HepG2 (cell line): ENCODE measurements around the gene LZTR1. TPM values are rescaled to one million over a fixed set of nuclear protein-coding genes. Genes with fewer than 3 reads are reported as not detected.

Experiments used
- ATAC-seq: fragments of 200-7000 bp; cut with Tn5 transposase; 3 replicates; pipeline ENCODE4 v1.9.1; 2020; ENCODE audit warnings: mild to moderate bottlenecking, moderate library complexity
- BruUV-seq: library from RNA; stranded (reverse); fragments of 400-500 nt; replicated peaks from 2 replicates; lab custom pipeline; 2021; lab: Mats Ljungman, UMichigan
- CTCF ChIA-PET: fragments of 300-600 bp; formaldehyde crosslinking; extraction: SDS; loops from one replicate; lab custom pipeline; 2021; ENCODE audit warnings: low total read pairs, inconsistent platforms, low intra/inter-chr PET ratio; lab: Yijun Ruan, JAX
- POLR2A ChIA-PET: fragments of 350-600 bp; sonication (Branson Sonifier 250); formaldehyde crosslinking; loops from one replicate; lab custom pipeline; 2020; ENCODE audit warnings: antibody characterized with exemption, inconsistent platforms; lab: Yijun Ruan, JAX
- DNase-seq: peaks from one replicate; pipeline ENCODE4 v3.0.0-alpha.2; 2015; ENCODE audit warnings: low spot score
- FAIRE-seq: peaks from 3 replicates; lab custom pipeline; 2011; peaks lifted over from hg19 to GRCh38; lab: Jason Lieb, UNC
- H2AFZ ChIP-seq: one replicate; pipeline ENCODE4 v1.6.1; 2011; ENCODE audit warnings: low read length, inconsistent platforms
- H3K27ac ChIP-seq: fragments of 300-600 bp; 3 replicates; pipeline ENCODE4 v1.8.0; 2011; ENCODE audit warnings: mixed run types, mild to moderate bottlenecking, mixed read lengths, low read length, inconsistent platforms; ENCODE audit not compliant: insufficient read depth; ENCODE audit errors: extremely low read length
- H3K27me3 ChIP-seq, 2 experiments: fragments of 200-600 bp in 1 of 2; 2 replicates in 1 of 2; 3 replicates in 1 of 2; pipeline versions ENCODE4 v1.6.0 to v1.8.0; 2011; ENCODE audit warnings: low read length in 2 of 2, mild to moderate bottlenecking in 2 of 2, moderate library complexity in 2 of 2, inconsistent platforms in 1 of 2; ENCODE audit not compliant: insufficient read depth in 2 of 2, control insufficient read depth in 1 of 2
- H3K36me3 ChIP-seq, 2 experiments: fragments of 200-600 bp in 1 of 2; replicated peaks in 1 of 2; 2 replicates in 1 of 2; 3 replicates in 1 of 2; pipeline versions ENCODE4 v1.5.1 to v1.8.0; 2011; ENCODE audit warnings: low read length in 2 of 2, inconsistent platforms in 1 of 2; ENCODE audit not compliant: insufficient read depth in 2 of 2, control insufficient read depth in 1 of 2
- H3K4me1 ChIP-seq: 2 replicates; pipeline ENCODE4 v1.5.1; 2012; ENCODE audit warnings: low read length, inconsistent platforms; ENCODE audit not compliant: insufficient read depth
- H3K4me2 ChIP-seq: 2 replicates; pipeline ENCODE4 v1.6.0; 2011; ENCODE audit warnings: low read depth, low read length, inconsistent platforms
- H3K4me3 ChIP-seq, 3 experiments: fragments of 200-600 bp in 1 of 3; sonication (generic), shearing (Covaris generic) in 1 of 3; replicated peaks in 1 of 3; 2 replicates each; pipeline ENCODE4 v1.5.1; 2011 to 2016; ENCODE audit warnings: low read length in 3 of 3, inconsistent platforms in 2 of 3, low read depth in 2 of 3, mild to moderate bottlenecking in 2 of 3, control low read depth in 1 of 3, mixed read lengths in 1 of 3; ENCODE audit not compliant: insufficient read depth in 1 of 3
- H3K79me2 ChIP-seq: one replicate; pipeline ENCODE4 v1.6.1; 2011; ENCODE audit warnings: low read length, inconsistent platforms; ENCODE audit not compliant: insufficient read depth
- H3K9ac ChIP-seq: 2 replicates; pipeline ENCODE4 v1.6.0; 2011; ENCODE audit warnings: mild to moderate bottlenecking, low read depth, low read length, inconsistent platforms; ENCODE audit not compliant: insufficient read depth
- H3K9me3 ChIP-seq: 2 replicates; pipeline ENCODE4 v1.5.1; 2012; ENCODE audit warnings: mild to moderate bottlenecking, low read length
- H4K20me1 ChIP-seq: 2 replicates; pipeline ENCODE4 v1.6.0; 2011; ENCODE audit warnings: inconsistent platforms, mild to moderate bottlenecking, low read length, moderate library complexity; ENCODE audit not compliant: insufficient read depth
- CC2D1A ChIP-seq: sonication (generic); formaldehyde crosslinking; IDR thresholded peaks from 2 replicates; pipeline ENCODE4 v1.8.1; 2023; ENCODE audit warnings: mild to moderate bottlenecking, missing genetic modification reagents
- FOXJ3 ChIP-seq: sonication (generic); formaldehyde crosslinking; IDR thresholded peaks from 2 replicates; pipeline ENCODE4 v1.4.0; 2020; ENCODE audit warnings: missing genetic modification reagents, mild to moderate bottlenecking, borderline replicate concordance
- PAWR ChIP-seq: sonication (generic); formaldehyde crosslinking; IDR thresholded peaks from 2 replicates; pipeline ENCODE4 v1.4.0; 2020; ENCODE audit warnings: missing genetic modification reagents, mild to moderate bottlenecking, borderline replicate concordance
- ZFP36 ChIP-seq: fragments of 150-350 bp; IDR thresholded peaks from 2 replicates; pipeline ENCODE4 v1.6.1; 2018; ENCODE audit warnings: borderline replicate concordance, low read length, low read depth; ENCODE audit not compliant: partially characterized antibody
- ZFYVE20 ChIP-seq: sonication (generic); formaldehyde crosslinking; IDR thresholded peaks from 2 replicates; pipeline ENCODE4 v1.8.0; 2023; ENCODE audit warnings: low read depth, mild to moderate bottlenecking, moderate library complexity, missing genetic modification reagents, borderline replicate concordance
- ZNF766 ChIP-seq: sonication (generic); formaldehyde crosslinking; IDR thresholded peaks from 2 replicates; pipeline ENCODE4 v1.5.0; 2020; ENCODE audit warnings: missing genetic modification reagents, borderline replicate concordance
- ZUFSP ChIP-seq: sonication (generic); formaldehyde crosslinking; IDR thresholded peaks from 2 replicates; pipeline ENCODE4 v1.9.0; 2021; ENCODE audit warnings: missing genetic modification reagents, mild to moderate bottlenecking, borderline replicate concordance
- WGBS: methylation state at CpG from one replicate; pipeline ENCODE4 v1.1.6; 2017; ENCODE audit warnings: low lambda C conversion rate; 5-methylcytosine and 5-hydroxymethylcytosine counted together
- in situ Hi-C: cut with HindIII; loops from 2 replicates; pipeline ENCODE4 v1.10.0; 2017; ENCODE audit warnings: low pct_unique_long_range_greater_than_20kb; ENCODE audit not compliant: extremely low pct_ligation_motif_present
- intact Hi-C: fragments of 100-400 bp; cut with micrococcal nuclease; formaldehyde crosslinking; loops from one replicate; pipeline ENCODE4 v1.10.0; 2022; ENCODE audit not compliant: unreplicated experiment
- polyA plus RNA-seq, 8 experiments: library from polyadenylated mRNA; depleted of rRNA in 3 of 8; stranded (reverse) in 7 of 8; unstranded in 1 of 8; fragments of >200 nt; fragmentation: Illumina TruSeq in 4 of 8; extraction: Trizol in 4 of 8; gene quantifications; 2 replicates each; pipeline versions ENCODE4 v1.2.1 to v1.2.3, GENCODE V29; 2011 to 2016; ENCODE audit warnings: low read depth in 4 of 8, missing spikeins in 1 of 8, mixed read lengths in 1 of 8; ENCODE audit not compliant: insufficient read depth in 1 of 8
- total RNA-seq, 5 experiments: library from RNA; depleted of rRNA; stranded (reverse); fragments of >200 nt; fragmentation: Illumina TruSeq; extraction: Trizol; gene quantifications; 2 replicates each; pipeline ENCODE4 v1.2.3, GENCODE V29; 2016; ENCODE audit warnings: low read depth in 1 of 5
- TF ChIP-seq, protein P1 (sequence below): sonication (generic); formaldehyde crosslinking; IDR thresholded peaks from 2 replicates; pipeline ENCODE4 v1.8.1; 2022; ENCODE audit warnings: low read depth, mild to moderate bottlenecking, missing genetic modification reagents
- TF ChIP-seq, protein P2 (sequence below): sonication (generic); formaldehyde crosslinking; IDR thresholded peaks from 2 replicates; pipeline ENCODE4 v1.4.0; 2020; ENCODE audit warnings: mild to moderate bottlenecking, missing genetic modification reagents
- TF ChIP-seq, protein P3 (sequence below): sonication (generic); formaldehyde crosslinking; IDR thresholded peaks from 2 replicates; pipeline ENCODE4 v1.5.0; 2020; ENCODE audit warnings: missing genetic modification reagents

The LZTR1 gene
- total and polyA plus RNA-seq, 2 of the 13 experiments (the other 11 are each of a cell fraction or from before 2014, with no cell fraction given): 21.8 to 22.4 TPM

GRCh38 chr22:21025266-21025665, 43.2 kb downstream of the LZTR1 start:
- H3K9me3 ChIP-seq: no peaks in the 10 kb centered on the region
- 16% methylated on average over 8 of the region's 8 CpGs for WGBS
- H3K27ac ChIP-seq: no peak overlapping the region
- POLR2A ChIA-PET: no interaction called here
- no peak for DNase-seq
- CTCF ChIA-PET: no interaction called here
- H3K79me2 ChIP-seq: no peaks in the 10 kb centered on the region
- H2AFZ ChIP-seq: no peak overlapping the region
- no peak overlapping the region for H3K9ac ChIP-seq
- intact Hi-C loops: no loop called here
- H3K4me1 ChIP-seq: peaks cover 9% of the 10 kb centered on the region
- in situ Hi-C loops: no loop called here
- no peak overlapping the region for H3K4me2 ChIP-seq
- no TSS peak for BruUV-seq
- peaks cover 10 to 62% of the 10 kb centered on the region in 2 experiments; a peak in 4 of 5 replicates for H3K27me3 ChIP-seq
- FAIRE-seq: no peak
- no peak overlapping the region for H3K4me3 ChIP-seq
- H3K36me3 ChIP-seq: no peaks in the 10 kb centered on the region
- no peaks in the 10 kb centered on the region for H4K20me1 ChIP-seq
- ATAC-seq: no peak
- TF ChIP-seq CC2D1A (CRISPR knock-in tag) (no peak), ZUFSP (no peak), ZFP36 (no peak), PAWR (CRISPR knock-in tag) (no peak), ZNF766 (CRISPR knock-in tag) (no peak), FOXJ3 (no peak), ZFYVE20 (CRISPR knock-in tag) (no peak)
- TF ChIP-seq, protein P1, sequence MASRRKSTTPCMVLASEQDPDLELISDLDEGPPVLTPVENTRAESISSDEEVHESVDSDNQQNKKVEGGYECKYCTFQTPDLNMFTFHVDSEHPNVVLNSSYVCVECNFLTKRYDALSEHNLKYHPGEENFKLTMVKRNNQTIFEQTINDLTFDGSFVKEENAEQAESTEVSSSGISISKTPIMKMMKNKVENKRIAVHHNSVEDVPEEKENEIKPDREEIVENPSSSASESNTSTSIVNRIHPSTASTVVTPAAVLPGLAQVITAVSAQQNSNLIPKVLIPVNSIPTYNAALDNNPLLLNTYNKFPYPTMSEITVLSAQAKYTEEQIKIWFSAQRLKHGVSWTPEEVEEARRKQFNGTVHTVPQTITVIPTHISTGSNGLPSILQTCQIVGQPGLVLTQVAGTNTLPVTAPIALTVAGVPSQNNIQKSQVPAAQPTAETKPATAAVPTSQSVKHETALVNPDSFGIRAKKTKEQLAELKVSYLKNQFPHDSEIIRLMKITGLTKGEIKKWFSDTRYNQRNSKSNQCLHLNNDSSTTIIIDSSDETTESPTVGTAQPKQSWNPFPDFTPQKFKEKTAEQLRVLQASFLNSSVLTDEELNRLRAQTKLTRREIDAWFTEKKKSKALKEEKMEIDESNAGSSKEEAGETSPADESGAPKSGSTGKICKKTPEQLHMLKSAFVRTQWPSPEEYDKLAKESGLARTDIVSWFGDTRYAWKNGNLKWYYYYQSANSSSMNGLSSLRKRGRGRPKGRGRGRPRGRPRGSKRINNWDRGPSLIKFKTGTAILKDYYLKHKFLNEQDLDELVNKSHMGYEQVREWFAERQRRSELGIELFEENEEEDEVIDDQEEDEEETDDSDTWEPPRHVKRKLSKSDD (CRISPR knock-in tag): no peak
- TF ChIP-seq, protein P2, sequence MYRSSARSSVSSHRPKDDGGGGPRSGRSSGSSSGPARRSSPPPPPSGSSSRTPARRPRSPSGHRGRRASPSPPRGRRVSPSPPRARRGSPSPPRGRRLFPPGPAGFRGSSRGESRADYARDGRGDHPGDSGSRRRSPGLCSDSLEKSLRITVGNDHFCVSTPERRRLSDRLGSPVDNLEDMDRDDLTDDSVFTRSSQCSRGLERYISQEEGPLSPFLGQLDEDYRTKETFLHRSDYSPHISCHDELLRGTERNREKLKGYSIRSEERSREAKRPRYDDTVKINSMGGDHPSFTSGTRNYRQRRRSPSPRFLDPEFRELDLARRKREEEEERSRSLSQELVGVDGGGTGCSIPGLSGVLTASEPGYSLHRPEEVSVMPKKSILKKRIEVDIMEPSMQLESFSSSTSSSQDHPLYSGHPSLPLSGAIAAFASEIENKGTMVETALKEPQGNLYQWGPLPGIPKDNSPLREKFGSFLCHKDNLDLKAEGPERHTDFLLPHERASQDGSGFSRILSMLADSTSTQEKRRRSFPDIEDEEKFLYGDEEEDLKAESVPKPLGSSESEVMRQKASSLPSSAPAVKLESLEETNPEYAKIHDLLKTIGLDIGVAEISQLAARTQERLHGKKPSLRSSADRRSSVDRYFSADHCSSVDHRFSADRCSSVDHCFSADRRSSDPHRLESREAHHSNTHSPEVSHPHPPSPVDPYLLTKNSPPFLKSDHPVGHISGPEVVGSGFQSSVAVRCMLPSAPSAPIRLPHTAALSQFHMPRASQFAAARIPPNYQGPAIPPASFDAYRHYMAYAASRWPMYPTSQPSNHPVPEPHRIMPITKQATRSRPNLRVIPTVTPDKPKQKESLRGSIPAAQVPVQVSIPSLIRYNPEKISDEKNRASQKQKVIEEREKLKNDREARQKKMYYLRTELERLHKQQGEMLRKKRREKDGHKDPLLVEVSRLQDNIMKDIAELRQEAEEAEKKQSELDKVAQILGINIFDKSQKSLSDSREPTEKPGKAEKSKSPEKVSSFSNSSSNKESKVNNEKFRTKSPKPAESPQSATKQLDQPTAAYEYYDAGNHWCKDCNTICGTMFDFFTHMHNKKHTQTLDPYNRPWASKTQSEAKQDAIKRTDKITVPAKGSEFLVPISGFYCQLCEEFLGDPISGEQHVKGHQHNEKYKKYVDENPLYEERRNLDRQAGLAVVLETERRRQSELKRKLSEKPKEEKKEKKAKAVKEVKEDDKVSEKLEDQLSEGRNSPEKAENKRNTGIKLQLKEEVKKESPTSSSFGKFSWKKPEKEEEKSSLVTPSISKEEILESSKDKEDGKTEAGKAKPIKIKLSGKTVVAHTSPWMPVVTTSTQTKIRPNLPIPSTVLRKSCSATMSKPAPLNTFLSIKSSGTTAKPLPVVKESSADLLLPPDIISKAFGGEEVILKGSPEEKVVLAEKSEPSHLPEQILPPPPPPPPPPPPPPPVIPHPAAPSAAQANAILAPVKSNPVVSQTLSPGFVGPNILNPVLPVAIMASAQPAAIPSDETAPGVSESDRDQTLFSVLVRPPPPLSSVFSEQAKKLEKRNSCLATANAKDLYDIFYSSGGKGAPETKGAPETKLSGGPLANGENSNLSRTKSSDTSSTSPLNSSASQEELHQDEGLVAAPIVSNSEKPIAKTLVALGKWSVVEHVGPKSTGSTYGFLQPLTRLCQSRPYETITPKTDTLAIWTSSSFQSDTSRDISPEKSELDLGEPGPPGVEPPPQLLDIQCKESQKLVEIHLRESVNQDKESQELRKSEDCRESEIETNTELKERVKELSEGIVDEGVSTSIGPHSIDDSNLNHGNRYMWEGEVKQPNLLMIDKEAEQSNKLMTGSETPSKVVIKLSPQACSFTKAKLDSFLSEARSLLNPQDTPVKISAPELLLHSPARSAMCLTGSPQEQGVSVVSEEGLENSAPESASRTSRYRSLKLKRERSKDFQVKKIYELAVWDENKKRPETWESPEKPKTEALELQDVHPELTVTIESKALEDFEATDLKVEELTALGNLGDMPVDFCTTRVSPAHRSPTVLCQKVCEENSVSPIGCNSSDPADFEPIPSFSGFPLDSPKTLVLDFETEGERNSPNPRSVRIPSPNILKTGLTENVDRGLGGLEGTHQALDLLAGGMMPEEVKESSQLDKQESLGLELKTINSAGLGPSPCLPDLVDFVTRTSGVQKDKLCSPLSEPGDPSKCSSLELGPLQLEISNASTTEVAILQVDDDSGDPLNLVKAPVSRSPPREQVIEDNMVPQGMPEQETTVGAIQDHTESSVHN (CRISPR knock-in tag): no peak
- TF ChIP-seq, protein P3, sequence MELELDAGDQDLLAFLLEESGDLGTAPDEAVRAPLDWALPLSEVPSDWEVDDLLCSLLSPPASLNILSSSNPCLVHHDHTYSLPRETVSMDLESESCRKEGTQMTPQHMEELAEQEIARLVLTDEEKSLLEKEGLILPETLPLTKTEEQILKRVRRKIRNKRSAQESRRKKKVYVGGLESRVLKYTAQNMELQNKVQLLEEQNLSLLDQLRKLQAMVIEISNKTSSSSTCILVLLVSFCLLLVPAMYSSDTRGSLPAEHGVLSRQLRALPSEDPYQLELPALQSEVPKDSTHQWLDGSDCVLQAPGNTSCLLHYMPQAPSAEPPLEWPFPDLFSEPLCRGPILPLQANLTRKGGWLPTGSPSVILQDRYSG (CRISPR knock-in tag): no peak
